Measurements from ENCODE around the gene CDC42SE2.

CDC42SE2 gene

GRCh38 chr5:131262953-131263541 lies 806 bp upstream of the CDC42SE2 start:
- TF ChIP-seq, protein P1, sequence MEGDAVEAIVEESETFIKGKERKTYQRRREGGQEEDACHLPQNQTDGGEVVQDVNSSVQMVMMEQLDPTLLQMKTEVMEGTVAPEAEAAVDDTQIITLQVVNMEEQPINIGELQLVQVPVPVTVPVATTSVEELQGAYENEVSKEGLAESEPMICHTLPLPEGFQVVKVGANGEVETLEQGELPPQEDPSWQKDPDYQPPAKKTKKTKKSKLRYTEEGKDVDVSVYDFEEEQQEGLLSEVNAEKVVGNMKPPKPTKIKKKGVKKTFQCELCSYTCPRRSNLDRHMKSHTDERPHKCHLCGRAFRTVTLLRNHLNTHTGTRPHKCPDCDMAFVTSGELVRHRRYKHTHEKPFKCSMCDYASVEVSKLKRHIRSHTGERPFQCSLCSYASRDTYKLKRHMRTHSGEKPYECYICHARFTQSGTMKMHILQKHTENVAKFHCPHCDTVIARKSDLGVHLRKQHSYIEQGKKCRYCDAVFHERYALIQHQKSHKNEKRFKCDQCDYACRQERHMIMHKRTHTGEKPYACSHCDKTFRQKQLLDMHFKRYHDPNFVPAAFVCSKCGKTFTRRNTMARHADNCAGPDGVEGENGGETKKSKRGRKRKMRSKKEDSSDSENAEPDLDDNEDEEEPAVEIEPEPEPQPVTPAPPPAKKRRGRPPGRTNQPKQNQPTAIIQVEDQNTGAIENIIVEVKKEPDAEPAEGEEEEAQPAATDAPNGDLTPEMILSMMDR (IDR thresholded peaks at IDR 0.05; ENCODE audit: control extremely low read depth, extremely low read depth, low read depth, missing control alignments), result no peak
- DNase-seq (ENCODE audit: extremely low spot score), result no peak
- POLR2A ChIA-PET, result interaction anchor here (0.5 to 1.3 kb wide), 6 partner anchors 10 to 535 kb away, joined by 3 to 4 read pairs (median 4); no protein-coding TSS in a partner anchor
- CTCF ChIA-PET, result interaction anchor here (0.7 to 5.0 kb wide), 4 partner anchors 11 to 119 kb away, joined by 3 to 33 read pairs (median 4); no protein-coding TSS in a partner anchor

DNA sequence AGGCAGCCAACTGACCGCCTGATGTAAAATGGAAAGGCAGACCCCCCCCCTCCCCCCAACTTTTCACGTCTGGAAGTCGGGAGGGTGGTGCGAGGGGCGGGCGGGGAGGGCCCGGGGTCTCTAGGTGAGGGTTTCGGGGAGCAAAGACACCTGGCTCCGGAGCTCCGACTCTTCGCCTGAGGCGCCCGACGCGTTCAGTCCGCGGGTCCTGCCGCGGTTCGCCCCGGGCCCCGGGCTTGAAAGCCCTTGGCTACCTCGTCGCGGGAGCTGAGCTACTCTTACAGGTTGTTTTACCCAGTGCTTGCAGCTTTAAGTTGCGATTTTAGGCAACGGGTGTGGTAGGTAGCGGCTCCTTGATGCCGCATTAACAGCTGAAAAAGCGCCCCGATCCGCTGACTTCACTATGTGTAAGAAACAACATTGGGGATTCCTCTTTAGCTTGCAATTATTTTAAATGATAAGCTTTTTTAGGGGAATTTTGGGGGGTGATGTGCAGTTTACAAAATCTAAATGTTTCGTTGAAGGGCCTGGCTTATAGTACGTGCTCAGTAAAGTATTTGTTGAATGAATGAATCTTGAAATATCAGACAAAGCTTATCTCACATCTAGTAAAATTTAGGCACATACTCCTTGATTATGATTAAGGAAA lies 722 bp downstream of the CDC42SE2 start:
- no peak for DNase-seq (ENCODE audit: extremely low spot score)
- TF ChIP-seq, protein P1 (IDR thresholded peaks at IDR 0.05; ENCODE audit: control extremely low read depth, extremely low read depth, low read depth, missing control alignments), result no peak
- POLR2A ChIA-PET, result interaction anchor here (1.1 to 2.2 kb wide), 4 partner anchors 12 to 55 kb away, joined by 4 to 6 read pairs (median 4); no protein-coding TSS in a partner anchor
- CTCF ChIA-PET, result interaction anchor here (0.8 to 5.0 kb wide), 15 partner anchors 10 to 160 kb away, joined by 3 to 33 read pairs (median 5); no protein-coding TSS in a partner anchor

- ChIA-PET POLR2A (interaction anchor here (2.2 kb wide), 1 partner anchor 53 kb away, joined by 6 read pairs; no protein-coding TSS in a partner anchor), CTCF (interaction anchor here (0.7 to 5.0 kb wide), 18 partner anchors 9 to 160 kb away, joined by 3 to 33 read pairs (median 4); partner anchors contain the start of gene HINT1)
- DNase-seq (ENCODE audit: extremely low spot score), result no peak
- TF ChIP-seq, protein P1 (IDR thresholded peaks at IDR 0.05; ENCODE audit: control extremely low read depth, extremely low read depth, low read depth, missing control alignments), result peak; percentile 32
These were observed 1.5 kb downstream of the CDC42SE2 start for GRCh38 chr5:131265311-131265803.

DNA sequence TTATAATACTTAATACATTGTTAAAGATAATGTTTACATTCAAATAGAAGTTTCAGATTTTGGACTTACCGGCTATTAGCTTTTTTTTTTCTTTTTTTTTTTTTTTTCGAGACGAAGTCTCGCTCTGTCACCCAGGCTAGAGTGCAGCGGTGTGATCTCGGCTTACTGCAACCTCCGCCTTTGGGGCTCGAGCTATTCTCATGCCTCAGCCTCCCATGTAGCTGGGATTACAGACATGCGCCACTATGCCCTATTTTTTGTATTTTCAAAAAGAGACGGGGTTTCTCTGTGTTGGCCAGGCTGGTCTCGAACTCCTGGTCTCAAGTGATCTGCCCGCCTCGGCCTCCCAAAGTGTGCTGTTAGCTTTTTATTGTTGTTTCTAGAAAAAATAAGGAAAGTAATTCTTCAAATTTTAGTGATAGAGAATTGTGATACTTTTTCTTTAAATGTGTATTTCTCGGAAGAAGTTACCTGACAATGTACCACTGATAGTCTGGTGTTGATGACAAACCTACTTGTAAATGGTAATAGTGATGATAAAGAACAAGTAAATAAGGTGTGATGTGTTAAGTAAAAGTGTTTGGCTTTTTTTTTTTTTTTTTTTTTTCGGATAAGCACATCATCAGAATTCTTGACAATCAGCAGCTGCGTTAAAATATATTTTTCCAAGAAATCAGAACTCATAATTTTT lies 2.7 kb downstream of the CDC42SE2 start:
- POLR2A ChIA-PET, result interaction anchor here (0.7 kb wide), 1 partner anchor 45 kb away, joined by 7 read pairs; no protein-coding TSS in a partner anchor

GRCh38 chr5:131268758-131269370 lies 5.0 kb downstream of the CDC42SE2 start:
- no peak for DNase-seq (ENCODE audit: extremely low spot score)
- CTCF ChIA-PET, result no interaction called here
- TF ChIP-seq, protein P1 (IDR thresholded peaks at IDR 0.05; ENCODE audit: control extremely low read depth, extremely low read depth, low read depth, missing control alignments), result no peak
- POLR2A ChIA-PET, result no interaction called here

More for the DNA sequence above, 2.7 kb downstream of the CDC42SE2 start:
- CTCF ChIA-PET, result interaction anchor here (0.7 to 5.0 kb wide), 11 partner anchors 8 to 116 kb away, joined by 3 to 33 read pairs (median 5); no protein-coding TSS in a partner anchor
- TF ChIP-seq, protein P1 (IDR thresholded peaks at IDR 0.05; ENCODE audit: control extremely low read depth, extremely low read depth, low read depth, missing control alignments), result no peak
- DNase-seq (ENCODE audit: extremely low spot score), result no peak
